Cerebellar cortex (tissue), 1 donor: ENCODE measurements around the gene NKD2.
"Not testable (repeated sequence)": the region's sequence is repeated elsewhere in the genome, so short reads cannot be mapped to it uniquely, and the experiment has no call there.

ENCODE experiments used
- DNase-seq: peaks from one replicate; pipeline ENCODE4 v3.0.0-alpha.2; 2015; ENCODE audit warnings: low spot score

Gene NKD2

GRCh38 chr5:1013238-1013947 is 4.8 kb downstream of the NKD2 start:
- no peak for DNase-seq

GRCh38 chr5:1013948-1014301 is 5.3 kb downstream of the NKD2 start:
- DNase-seq = no peak

GRCh38 chr5:1014346-1014745 is 5.7 kb downstream of the NKD2 start:
- no peak for DNase-seq

- no peak for DNase-seq
These were observed 6.2 kb downstream of the NKD2 start for GRCh38 chr5:1014781-1015221.

GRCh38 chr5:1015507-1015906 is 6.9 kb downstream of the NKD2 start:
- DNase-seq = no peak

- DNase-seq = no peak
These were observed 7.4 kb downstream of the NKD2 start for GRCh38 chr5:1016036-1016435.

- no peak for DNase-seq
These were observed 7.9 kb downstream of the NKD2 start for GRCh38 chr5:1016476-1016875.

- no peak for DNase-seq
These were observed 8.5 kb downstream of the NKD2 start for GRCh38 chr5:1017056-1017455.

GRCh38 chr5:1017691-1018455 is 9.3 kb downstream of the NKD2 start:
- DNase-seq = no peak

GRCh38 chr5:1018596-1018995 is 10.0 kb downstream of the NKD2 start:
- DNase-seq = no peak

GRCh38 chr5:1019001-1019905 is 10.7 kb downstream of the NKD2 start:
- DNase-seq = no peak

- no peak for DNase-seq
These were observed 11.9 kb downstream of the NKD2 start for GRCh38 chr5:1020452-1020961.

- no peak for DNase-seq
These were observed 12.8 kb downstream of the NKD2 start for GRCh38 chr5:1021136-1021968.

GRCh38 chr5:1021969-1022336 is 13.4 kb downstream of the NKD2 start:
- not testable (repeated sequence) for DNase-seq

GRCh38 chr5:1026700-1027621 is 18.4 kb downstream of the NKD2 start:
- DNase-seq = no peak

GRCh38 chr5:1027631-1028441 is 19.2 kb downstream of the NKD2 start:
- DNase-seq = no peak

GRCh38 chr5:1028481-1029281 is 20.1 kb downstream of the NKD2 start:
- DNase-seq = no peak

GRCh38 chr5:1029282-1029944 is 20.8 kb downstream of the NKD2 start:
- DNase-seq = no peak
